HUES48 (cell line): Measurements from ENCODE around the gene TMC1.
"Not testable (repeated sequence)": the region's sequence is repeated elsewhere in the genome, so short reads cannot be mapped to it uniquely, and the experiment has no call there.

Source experiments
- H3K27ac ChIP-seq: one replicate; pipeline ENCODE4 v1.7.0; 2013; ENCODE audit warnings: low read depth, low read length, inconsistent platforms
- H3K27me3 ChIP-seq: 2 replicates; pipeline ENCODE4 v1.6.1; 2013; ENCODE audit warnings: mild to moderate bottlenecking, low read length; ENCODE audit not compliant: control insufficient read depth, insufficient read depth
- H3K36me3 ChIP-seq: 2 replicates; pipeline ENCODE4 v1.6.1; 2013; ENCODE audit warnings: low read length; ENCODE audit not compliant: control insufficient read depth, insufficient read depth
- H3K4me1 ChIP-seq: 2 replicates; pipeline ENCODE4 v1.6.1; 2013; ENCODE audit warnings: mild to moderate bottlenecking, low read length; ENCODE audit not compliant: control insufficient read depth, insufficient read depth
- H3K4me3 ChIP-seq: 2 replicates; pipeline ENCODE4 v1.5.1; 2013; ENCODE audit warnings: mild to moderate bottlenecking, low read depth, low read length
- H3K9ac ChIP-seq: 2 replicates; pipeline ENCODE4 v1.6.1; 2013; ENCODE audit warnings: mild to moderate bottlenecking, low read depth, low read length, moderate library complexity
- H3K9me3 ChIP-seq: 2 replicates; pipeline ENCODE4 v1.6.1; 2013; ENCODE audit warnings: low read length; ENCODE audit not compliant: control insufficient read depth, insufficient read depth

TMC1 gene

DNA sequence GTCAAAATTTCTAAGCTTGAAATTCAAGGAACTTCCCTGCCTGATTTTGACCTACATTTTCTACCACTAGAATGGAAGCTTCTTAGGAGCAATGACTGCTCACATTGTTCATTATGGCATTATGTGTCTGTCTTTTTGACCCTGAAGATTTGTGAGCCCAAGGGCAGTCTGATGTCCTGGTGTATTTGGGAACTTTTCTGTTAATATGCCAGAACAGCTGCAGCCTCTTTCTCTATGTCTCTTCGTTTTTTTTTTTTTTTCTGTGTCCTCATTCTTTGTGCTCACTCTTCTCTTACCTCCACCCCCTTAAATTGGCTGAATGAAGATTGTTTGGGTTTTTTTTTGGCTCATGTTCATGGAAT lies 34.8 kb upstream of the TMC1 start:
- Histone ChIP-seq H3K4me1 (peaks cover 11% of the 10 kb centered on the region), H3K36me3 (no peaks in the 10 kb centered on the region), H3K9me3 (no peaks in the 10 kb centered on the region), H3K9ac (no peak overlapping the region), H3K27me3 (no peaks in the 10 kb centered on the region), H3K27ac (no peak overlapping the region), H3K4me3 (no peak overlapping the region)

DNA sequence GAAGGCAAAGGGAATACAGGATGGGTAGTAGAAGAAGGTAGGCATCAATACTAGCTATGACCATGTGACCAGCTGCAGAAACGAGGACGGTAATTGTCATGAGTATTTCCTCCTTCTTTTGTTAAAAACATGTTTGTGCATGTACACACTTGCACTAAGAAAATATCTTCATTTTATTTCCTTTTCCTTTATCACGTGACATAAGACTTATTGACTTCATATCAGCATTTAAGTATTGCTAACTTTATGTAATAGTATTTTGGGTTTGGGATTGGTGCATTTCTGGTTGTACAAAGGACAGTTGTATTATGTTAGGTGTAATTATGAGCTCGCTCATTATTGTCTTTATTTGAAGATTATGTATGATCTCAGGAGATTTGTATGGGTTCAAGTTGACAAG lies 33.7 kb upstream of the TMC1 start:
- H3K4me1 ChIP-seq, result peaks cover 11% of the 10 kb centered on the region
- not testable (repeated sequence) for H3K27ac ChIP-seq, H3K27me3 ChIP-seq, H3K36me3 ChIP-seq, H3K9ac ChIP-seq, H3K4me3 ChIP-seq, H3K9me3 ChIP-seq

DNA sequence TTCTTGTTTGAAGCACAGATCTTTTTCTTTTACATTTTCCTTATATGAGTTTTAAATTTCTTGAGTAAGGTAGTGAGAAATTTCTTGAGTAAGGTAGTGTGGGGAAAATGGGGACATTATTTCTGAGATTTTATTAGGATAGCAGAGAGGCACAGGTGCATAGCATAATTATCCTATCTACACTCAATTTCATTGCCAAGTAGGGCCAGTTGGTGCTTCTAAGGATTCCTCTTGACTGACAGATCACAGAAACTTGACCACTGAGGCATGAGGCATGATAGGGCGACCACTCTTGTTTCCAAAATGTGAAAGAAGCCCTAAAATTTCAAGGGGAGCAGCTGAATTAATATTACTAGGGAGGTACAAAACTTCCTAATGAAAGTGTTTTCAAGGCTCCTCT lies 31.4 kb upstream of the TMC1 start:
- Histone ChIP-seq H3K9ac (no peak overlapping the region), H3K27me3 (no peaks in the 10 kb centered on the region), H3K36me3 (no peaks in the 10 kb centered on the region), H3K4me1 (peaks cover 8% of the 10 kb centered on the region), H3K9me3 (no peaks in the 10 kb centered on the region), H3K4me3 (no peak overlapping the region), H3K27ac (no peak overlapping the region)

DNA sequence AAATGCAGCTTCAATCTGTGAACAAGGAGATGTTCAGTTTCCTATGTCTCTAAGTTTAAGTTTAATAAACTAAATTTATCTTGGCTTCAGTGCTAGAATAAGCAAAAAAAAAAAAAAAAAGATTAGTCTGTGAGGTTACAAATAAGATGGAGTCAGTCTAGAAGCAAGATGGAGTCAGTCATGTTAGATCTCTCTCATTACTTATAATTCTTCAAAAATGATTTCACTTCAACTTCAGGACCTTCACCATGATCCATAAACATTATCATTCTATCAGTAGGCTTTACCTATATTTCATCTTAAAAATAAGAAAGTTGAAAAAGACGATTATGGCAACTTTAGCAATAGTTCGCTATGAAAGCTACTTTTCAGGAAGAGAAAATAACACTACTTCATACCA lies 30.2 kb upstream of the TMC1 start:
- no peak overlapping the region for H3K27ac ChIP-seq
- H3K4me1 ChIP-seq, result peaks cover 8% of the 10 kb centered on the region
- no peak overlapping the region for H3K4me3 ChIP-seq
- no peak overlapping the region for H3K9ac ChIP-seq
- H3K36me3 ChIP-seq, result no peaks in the 10 kb centered on the region
- H3K9me3 ChIP-seq, result no peaks in the 10 kb centered on the region
- no peaks in the 10 kb centered on the region for H3K27me3 ChIP-seq

DNA sequence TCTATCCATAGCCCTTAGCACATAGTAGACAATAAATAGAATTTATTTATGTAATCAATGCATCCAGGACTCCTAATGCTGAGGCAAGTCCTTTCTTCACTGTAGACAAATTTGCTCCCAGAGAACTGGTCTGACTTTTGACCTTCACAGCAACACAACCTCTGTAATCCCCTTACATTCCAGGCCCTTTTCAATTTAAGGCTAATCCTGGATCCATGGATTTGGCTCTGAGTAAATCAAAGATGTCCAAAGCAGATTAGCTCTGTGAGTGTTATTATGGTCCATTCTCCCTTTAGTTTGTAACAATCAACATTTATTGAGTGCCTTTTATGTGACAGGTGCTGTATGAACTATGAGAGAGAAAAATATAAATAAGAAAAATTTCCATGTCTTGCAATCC lies 27.4 kb upstream of the TMC1 start:
- Histone ChIP-seq H3K36me3 (no peaks in the 10 kb centered on the region), H3K9me3 (no peaks in the 10 kb centered on the region), H3K27ac (no peak overlapping the region), H3K27me3 (no peaks in the 10 kb centered on the region), H3K9ac (no peak overlapping the region), H3K4me3 (no peak overlapping the region), H3K4me1 (peaks cover 2% of the 10 kb centered on the region)

DNA sequence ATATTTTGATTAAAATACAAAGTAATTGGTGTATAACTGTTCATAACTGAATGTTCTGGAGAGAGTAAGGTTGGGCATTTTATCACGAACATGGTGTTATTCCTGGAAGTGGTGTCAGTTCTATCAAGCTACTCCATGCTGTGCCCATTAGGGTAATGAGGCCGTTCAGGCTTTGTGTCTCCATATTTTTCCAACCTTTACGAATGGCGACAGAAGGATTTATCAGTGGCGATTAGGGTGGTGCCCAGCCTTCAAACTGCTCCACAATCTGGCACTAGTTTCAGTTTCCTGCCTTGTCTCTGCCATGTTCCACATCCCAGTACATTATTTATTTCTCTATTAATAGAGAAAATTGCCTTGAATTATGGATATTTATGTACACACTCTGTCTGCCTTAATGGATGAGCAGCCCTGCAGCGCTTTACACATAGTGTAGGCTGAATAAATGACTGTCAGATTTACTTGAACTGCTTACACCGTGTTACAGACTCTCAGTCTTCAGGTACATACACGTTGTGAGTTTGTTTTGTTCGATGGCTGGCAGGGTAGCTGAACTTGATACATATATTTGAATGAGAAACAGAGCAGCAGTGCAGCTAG lies 23.9 kb upstream of the TMC1 start:
- H3K4me1 ChIP-seq, result no peaks in the 10 kb centered on the region
- H3K27ac ChIP-seq, result no peak overlapping the region
- no peaks in the 10 kb centered on the region for H3K36me3 ChIP-seq
- no peaks in the 10 kb centered on the region for H3K27me3 ChIP-seq
- no peak overlapping the region for H3K4me3 ChIP-seq
- no peak overlapping the region for H3K9ac ChIP-seq
- H3K9me3 ChIP-seq, result no peaks in the 10 kb centered on the region

DNA sequence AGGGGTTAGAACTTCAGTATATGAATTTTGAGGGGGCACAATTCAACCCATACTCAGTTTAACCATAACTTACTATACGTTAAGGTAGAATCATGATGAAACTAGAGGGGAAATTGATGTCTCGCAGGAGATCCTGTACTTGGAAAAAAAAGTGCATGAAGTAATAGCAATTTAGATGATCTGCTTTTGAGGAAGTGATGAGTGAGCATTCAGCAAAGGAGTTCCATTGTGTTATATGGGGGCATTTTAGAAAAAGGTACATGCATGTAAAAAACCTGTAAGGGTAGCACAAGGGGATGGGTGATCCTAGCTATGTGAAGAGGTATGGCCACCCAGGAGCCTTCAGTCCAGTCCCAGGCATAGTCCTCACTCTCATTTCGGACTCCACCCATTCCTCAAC lies 14.8 kb upstream of the TMC1 start:
- H3K9me3 ChIP-seq, result no peaks in the 10 kb centered on the region
- no peak overlapping the region for H3K9ac ChIP-seq
- no peaks in the 10 kb centered on the region for H3K27me3 ChIP-seq
- no peak overlapping the region for H3K27ac ChIP-seq
- no peaks in the 10 kb centered on the region for H3K36me3 ChIP-seq
- H3K4me3 ChIP-seq, result no peak overlapping the region
- no peaks in the 10 kb centered on the region for H3K4me1 ChIP-seq

DNA sequence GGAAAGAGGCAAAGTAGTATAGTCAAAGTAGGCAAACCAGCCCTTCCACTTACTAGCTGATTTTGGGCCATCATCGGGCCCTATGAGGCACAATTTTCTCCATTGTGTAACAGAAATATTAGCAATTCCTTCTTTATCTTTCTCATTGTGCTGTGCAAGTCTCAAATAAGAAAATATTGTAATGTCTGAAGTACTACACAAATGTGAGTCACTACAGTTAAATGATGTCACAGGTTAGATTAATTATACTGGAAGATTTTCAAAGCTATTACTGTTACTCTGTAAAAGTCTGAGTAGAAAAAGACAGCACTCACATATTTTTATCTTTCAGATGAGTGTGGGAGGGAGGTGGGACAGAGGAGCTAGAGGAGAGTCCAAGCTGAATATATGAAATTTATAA lies 12.4 kb upstream of the TMC1 start:
- no peaks in the 10 kb centered on the region for H3K27me3 ChIP-seq
- H3K9me3 ChIP-seq, result no peaks in the 10 kb centered on the region
- H3K4me3 ChIP-seq, result no peak overlapping the region
- H3K9ac ChIP-seq, result no peak overlapping the region
- H3K27ac ChIP-seq, result no peak overlapping the region
- H3K36me3 ChIP-seq, result no peaks in the 10 kb centered on the region
- H3K4me1 ChIP-seq, result no peaks in the 10 kb centered on the region

DNA sequence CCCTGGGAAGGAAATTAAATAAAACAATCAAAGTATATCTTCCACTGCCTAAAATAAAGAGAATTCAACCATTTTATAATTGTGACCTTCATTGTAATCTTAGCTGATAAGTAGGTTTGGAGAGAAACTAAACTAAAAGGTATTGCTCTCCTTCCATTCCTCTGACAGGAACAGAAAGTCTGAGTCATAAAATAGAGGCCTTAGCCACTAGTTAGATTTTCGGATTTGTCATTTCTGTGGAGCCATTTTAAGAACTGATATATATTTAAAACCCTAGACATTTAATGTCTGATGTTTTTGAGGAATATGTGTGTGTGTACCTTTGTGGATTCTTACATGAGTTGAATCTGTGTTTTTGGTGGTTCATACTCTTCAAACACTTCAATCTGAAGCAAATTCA lies 11.8 kb upstream of the TMC1 start:
- Histone ChIP-seq H3K4me3 (no peak overlapping the region), H3K4me1 (no peaks in the 10 kb centered on the region), H3K27me3 (no peaks in the 10 kb centered on the region), H3K9me3 (no peaks in the 10 kb centered on the region), H3K9ac (no peak overlapping the region), H3K27ac (no peak overlapping the region), H3K36me3 (no peaks in the 10 kb centered on the region)

DNA sequence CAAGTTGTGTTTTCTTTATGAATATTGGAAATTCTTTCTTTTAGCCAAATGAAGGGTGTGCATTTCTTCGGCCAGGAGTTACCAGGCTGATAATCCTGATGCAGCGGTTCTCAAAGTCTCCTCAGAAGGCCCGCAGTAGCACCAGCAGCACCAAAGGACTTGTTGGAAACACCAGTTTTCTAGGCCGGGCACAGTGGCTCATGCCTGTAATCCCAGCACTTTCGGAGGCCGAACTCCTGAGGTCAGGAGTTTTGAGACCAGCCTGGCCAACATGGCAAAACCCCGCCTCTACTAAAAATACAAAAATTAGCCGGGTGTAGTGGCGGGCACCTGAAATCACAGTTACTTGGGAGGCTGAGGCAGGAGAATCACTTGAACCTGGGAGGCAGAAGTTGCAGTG lies 397 bp upstream of the TMC1 start:
- H3K9me3 ChIP-seq, H3K9ac ChIP-seq, H3K4me1 ChIP-seq, H3K4me3 ChIP-seq, H3K27me3 ChIP-seq, H3K27ac ChIP-seq, H3K36me3 ChIP-seq: not testable (repeated sequence)

DNA sequence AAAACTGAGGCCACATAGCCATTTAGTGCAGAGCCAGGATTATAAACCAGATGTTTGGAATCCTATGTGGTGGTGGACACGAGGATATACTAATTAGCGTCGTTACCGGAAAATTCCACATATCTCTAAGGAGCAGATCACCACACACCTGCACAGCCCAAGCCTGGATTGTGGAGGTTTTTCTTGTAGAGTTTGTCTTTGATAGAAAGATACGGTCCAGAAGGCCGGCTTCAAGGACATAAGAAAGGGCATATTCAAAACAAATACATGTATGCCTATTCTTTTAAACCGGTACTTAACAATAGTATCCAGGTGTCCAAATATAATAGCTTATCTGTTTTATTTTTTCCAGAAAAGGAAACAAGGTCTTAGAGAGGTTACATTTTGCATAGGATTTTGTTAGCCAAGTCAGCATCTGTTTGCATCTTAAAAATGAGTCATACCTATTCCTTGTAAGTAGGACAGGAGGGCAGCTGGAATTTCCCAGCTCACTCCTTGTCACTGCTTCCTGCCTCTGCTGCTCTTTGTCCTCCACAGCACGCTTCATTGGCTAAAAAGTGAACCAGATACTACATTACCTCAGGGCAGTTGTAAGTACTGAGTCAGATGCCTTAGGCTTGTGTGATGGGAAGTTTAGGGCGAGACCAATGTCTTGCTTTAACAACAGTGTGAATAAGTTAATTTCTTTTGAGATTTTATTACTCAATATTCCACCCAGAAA lies 3.6 kb downstream of the TMC1 start:
- H3K4me3 ChIP-seq, result no peak overlapping the region
- peak overlapping the region; percentile 77 for H3K27ac ChIP-seq
- no peaks in the 10 kb centered on the region for H3K27me3 ChIP-seq
- no peaks in the 10 kb centered on the region for H3K36me3 ChIP-seq
- H3K9me3 ChIP-seq, result no peaks in the 10 kb centered on the region
- H3K9ac ChIP-seq, result no peak overlapping the region
- H3K4me1 ChIP-seq, result peaks cover 20% of the 10 kb centered on the region
